NCI-H524 treated with DMSO at 0.1 percent for 48 hours (cell line): ENCODE measurements around the gene ARHGAP18.

Experiments used
- DNase-seq: peaks from one replicate; lab custom pipeline; 2025; lab: John Stamatoyannopoulos, UW

ARHGAP18 gene

GRCh38 chr6:129709769-129710449, at the start of gene ARHGAP18:
Gene ARHGAP18, minus strand, starts transcription at chr6:129710177. Its CDS starts 41 bp downstream, at chr6:129710136.
- DNase-seq, result peak; percentile 94

GRCh38 chr6:129755787-129756186, 45.8 kb upstream of the ARHGAP18 start:
- DNase-seq, result no peak

- no peak for DNase-seq
Observed at GRCh38 chr6:129754750-129755149, 44.8 kb upstream of the ARHGAP18 start.

GRCh38 chr6:129753422-129753821, 43.4 kb upstream of the ARHGAP18 start:
- DNase-seq, result no peak

GRCh38 chr6:129751384-129751783, 41.4 kb upstream of the ARHGAP18 start:
- no peak for DNase-seq

- no peak for DNase-seq
Observed at GRCh38 chr6:129750360-129750759, 40.4 kb upstream of the ARHGAP18 start.

GRCh38 chr6:129749749-129750120, 39.8 kb upstream of the ARHGAP18 start:
- DNase-seq, result no peak

- DNase-seq, result no peak
Observed at GRCh38 chr6:129748901-129749748, 39.1 kb upstream of the ARHGAP18 start.

- no peak for DNase-seq
Observed at GRCh38 chr6:129748212-129748900, 38.4 kb upstream of the ARHGAP18 start.

- DNase-seq, result no peak
Observed at GRCh38 chr6:129747588-129748112, 37.7 kb upstream of the ARHGAP18 start.

- no peak for DNase-seq
Observed at GRCh38 chr6:129744880-129745237, 34.9 kb upstream of the ARHGAP18 start.

- peak; percentile 93 for DNase-seq
Observed at GRCh38 chr6:129744201-129744879, 34.4 kb upstream of the ARHGAP18 start.

GRCh38 chr6:129740013-129740412, 30.0 kb upstream of the ARHGAP18 start:
- DNase-seq, result no peak

GRCh38 chr6:129736105-129736504, 26.1 kb upstream of the ARHGAP18 start:
- no peak for DNase-seq

GRCh38 chr6:129733290-129733689, 23.3 kb upstream of the ARHGAP18 start:
- no peak for DNase-seq

GRCh38 chr6:129732542-129732941, 22.6 kb upstream of the ARHGAP18 start:
- DNase-seq, result no peak

GRCh38 chr6:129732034-129732433, 22.1 kb upstream of the ARHGAP18 start:
- no peak for DNase-seq

- DNase-seq, result no peak
Observed at GRCh38 chr6:129731428-129731827, 21.5 kb upstream of the ARHGAP18 start.

GRCh38 chr6:129730477-129731165, 20.6 kb upstream of the ARHGAP18 start:
- DNase-seq, result no peak

- DNase-seq, result no peak
Observed at GRCh38 chr6:129726650-129727049, 16.7 kb upstream of the ARHGAP18 start.

- no peak for DNase-seq
Observed at GRCh38 chr6:129725341-129725740, 15.4 kb upstream of the ARHGAP18 start.
